Kidney (tissue), 14 donors: ENCODE measurements around the gene ERC2. TPM values are rescaled to one million over a fixed set of nuclear protein-coding genes. Genes with fewer than 3 reads are reported as not detected.

ENCODE experiments used
- DNase-seq, 5 donors: peaks; one replicate each; pipeline ENCODE4 v3.0.0-alpha.2; 2013 to 2020
- FAIRE-seq: peaks from 2 replicates; lab custom pipeline; 2012; peaks lifted over from hg19 to GRCh38; lab: Jason Lieb, UNC
- H3K27ac ChIP-seq, 2 donors: one replicate each; pipeline ENCODE4 v1.7.0; 2013; ENCODE audit warnings: low read depth in 2 of 2, low read length in 2 of 2, inconsistent platforms in 1 of 2
- H3K27me3 ChIP-seq: one replicate; pipeline ENCODE4 v1.7.1; 2013; ENCODE audit warnings: low read length, inconsistent platforms; ENCODE audit not compliant: control insufficient read depth, insufficient read depth
- H3K36me3 ChIP-seq, 3 donors: one replicate each; pipeline versions ENCODE4 v1.7.0 to v1.7.1; 2013; ENCODE audit warnings: low read length in 3 of 3, control low read depth in 1 of 3, inconsistent platforms in 1 of 3; ENCODE audit not compliant: insufficient read depth in 3 of 3, control insufficient read depth in 2 of 3
- H3K4me1 ChIP-seq, 3 donors: one replicate each; pipeline versions ENCODE4 v1.7.0 to v1.7.1; 2013; ENCODE audit warnings: low read length in 3 of 3, inconsistent platforms in 1 of 3, low read depth in 1 of 3; ENCODE audit not compliant: control insufficient read depth in 2 of 3, insufficient read depth in 2 of 3
- H3K4me3 ChIP-seq, 3 donors: one replicate each; pipeline versions ENCODE4 v1.7.0 to v1.8.1; 2013; ENCODE audit warnings: low read length in 3 of 3, control low read depth in 1 of 3, inconsistent platforms in 1 of 3
- H3K9ac ChIP-seq, 3 donors: one replicate each; pipeline versions ENCODE4 v1.7.0 to v1.7.1; 2013; ENCODE audit warnings: low read length in 3 of 3, control low read depth in 1 of 3, inconsistent platforms in 1 of 3
- H3K9me3 ChIP-seq, 3 donors: one replicate each; pipeline versions ENCODE4 v1.7.0 to v1.7.1; 2013; ENCODE audit warnings: low read length in 3 of 3, control low read depth in 1 of 3, inconsistent platforms in 1 of 3; ENCODE audit not compliant: control insufficient read depth in 2 of 3, insufficient read depth in 1 of 3
- intact Hi-C: fragments of 100-400 bp; cut with DNase I; formaldehyde crosslinking; loops from one replicate; pipeline ENCODE4 v1.11.1; 2022
- polyA plus RNA-seq: library from polyadenylated mRNA; stranded (reverse); fragments of 350-450 nt; fragmentation: Illumina TruSeq; extraction: RNeasy Lipid Tissue Mini Kit (QIAGEN cat#74804); gene quantifications from one replicate; pipeline ENCODE4 v1.2.3, GENCODE V29; 2014; ENCODE audit warnings: low read depth, low replicate concordance; ENCODE audit not compliant: insufficient read depth
- total RNA-seq: library from RNA; stranded (reverse); fragmentation: NEBNext Ultra II Directional; extraction: Animal tissue kit (Norgen Biotek cat#: 25700); gene quantifications from one replicate; pipeline ENCODE4 v1.2.1, GENCODE V29; 2021
- TF ChIP-seq, protein P1 (sequence below): IDR thresholded peaks from 3 replicates; pipeline ENCODE4 v1.5.1; 2012; ENCODE audit warnings: mild to moderate bottlenecking, moderate library complexity, borderline replicate concordance; ENCODE audit not compliant: insufficient read depth; ENCODE audit errors: extremely low read depth
- donor health status: control.
- donor health status: control.
- donor health status: control.
- donor health status: control.
- donor health status: control.
- donor health status: DM: yes; HTN: yes; CAD: no.
- donor health status: Normal renal cell carcinoma (clear cell type).

The ERC2 gene
- total and polyA plus RNA-seq, 2 donors from 2014 or later: 0.92 to 3.8 TPM

DNA sequence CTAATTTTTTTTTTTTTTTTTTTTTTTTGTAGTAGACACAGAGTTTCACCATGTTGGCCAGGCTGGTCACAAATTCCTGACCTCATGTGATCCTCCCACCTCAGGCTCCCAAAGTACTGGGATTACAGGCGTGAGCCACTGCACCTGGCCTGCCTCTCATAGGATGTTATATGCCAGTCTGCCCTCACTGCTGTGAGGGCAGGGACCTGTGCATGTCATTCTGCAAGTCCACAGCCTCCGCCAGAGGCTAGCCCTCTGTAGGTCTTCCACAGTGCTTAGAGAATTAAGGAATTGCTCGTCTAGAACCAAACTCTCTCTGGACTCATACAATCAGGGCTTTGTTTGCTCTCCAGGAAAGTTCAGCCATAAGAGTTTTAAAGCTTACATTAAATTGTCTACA lies 817.3 kb downstream of the ERC2 start:
- FAIRE-seq (no peak), DNase-seq (no peak)
- no peak overlapping the region for H3K27ac ChIP-seq
- H3K9me3 ChIP-seq: no peaks in the 10 kb centered on the region
- H3K36me3 ChIP-seq: no peaks in the 10 kb centered on the region
- no peak overlapping the region for H3K9ac ChIP-seq
- H3K4me1 ChIP-seq: no peaks in the 10 kb centered on the region
- TF ChIP-seq, protein P1, sequence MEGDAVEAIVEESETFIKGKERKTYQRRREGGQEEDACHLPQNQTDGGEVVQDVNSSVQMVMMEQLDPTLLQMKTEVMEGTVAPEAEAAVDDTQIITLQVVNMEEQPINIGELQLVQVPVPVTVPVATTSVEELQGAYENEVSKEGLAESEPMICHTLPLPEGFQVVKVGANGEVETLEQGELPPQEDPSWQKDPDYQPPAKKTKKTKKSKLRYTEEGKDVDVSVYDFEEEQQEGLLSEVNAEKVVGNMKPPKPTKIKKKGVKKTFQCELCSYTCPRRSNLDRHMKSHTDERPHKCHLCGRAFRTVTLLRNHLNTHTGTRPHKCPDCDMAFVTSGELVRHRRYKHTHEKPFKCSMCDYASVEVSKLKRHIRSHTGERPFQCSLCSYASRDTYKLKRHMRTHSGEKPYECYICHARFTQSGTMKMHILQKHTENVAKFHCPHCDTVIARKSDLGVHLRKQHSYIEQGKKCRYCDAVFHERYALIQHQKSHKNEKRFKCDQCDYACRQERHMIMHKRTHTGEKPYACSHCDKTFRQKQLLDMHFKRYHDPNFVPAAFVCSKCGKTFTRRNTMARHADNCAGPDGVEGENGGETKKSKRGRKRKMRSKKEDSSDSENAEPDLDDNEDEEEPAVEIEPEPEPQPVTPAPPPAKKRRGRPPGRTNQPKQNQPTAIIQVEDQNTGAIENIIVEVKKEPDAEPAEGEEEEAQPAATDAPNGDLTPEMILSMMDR: no peak
- H3K27me3 ChIP-seq: no peaks in the 10 kb centered on the region
- H3K4me3 ChIP-seq: no peak overlapping the region
- intact Hi-C loops: no loop called here

GRCh38 chr3:55650011-55650410 lies 818.3 kb downstream of the ERC2 start:
- no peaks in the 10 kb centered on the region for H3K9me3 ChIP-seq
- no peaks in the 10 kb centered on the region for H3K27me3 ChIP-seq
- TF ChIP-seq, protein P1: no peak
- no peak overlapping the region for H3K9ac ChIP-seq
- FAIRE-seq: no peak
- intact Hi-C loops: no loop called here
- H3K27ac ChIP-seq: no peak overlapping the region
- H3K4me3 ChIP-seq: no peak overlapping the region
- no peaks in the 10 kb centered on the region for H3K36me3 ChIP-seq
- DNase-seq: no peak
- H3K4me1 ChIP-seq: no peaks in the 10 kb centered on the region

DNA sequence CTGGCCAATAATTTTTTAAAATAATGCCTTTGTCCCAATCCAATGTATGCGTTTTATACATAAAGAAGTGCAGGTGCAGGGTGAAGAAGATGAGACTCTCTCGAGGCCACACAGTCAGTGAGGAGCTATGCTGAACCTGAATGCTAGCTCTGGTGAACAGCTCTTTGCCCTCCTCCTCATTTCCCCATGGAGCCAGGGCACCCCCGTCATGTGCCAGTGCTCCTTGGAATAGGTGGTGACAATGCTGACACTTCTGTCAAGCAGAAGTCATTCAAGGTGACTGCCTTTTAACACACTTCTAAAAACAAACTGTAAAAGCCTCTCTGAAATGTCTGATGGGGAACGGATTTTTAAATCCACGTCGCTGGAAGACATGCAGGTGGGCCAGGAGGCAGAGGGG lies 818.7 kb downstream of the ERC2 start:
- Histone ChIP-seq H3K9me3 (no peaks in the 10 kb centered on the region), H3K27ac (no peak overlapping the region), H3K27me3 (no peaks in the 10 kb centered on the region), H3K4me1 (no peaks in the 10 kb centered on the region), H3K9ac (no peak overlapping the region), H3K36me3 (no peaks in the 10 kb centered on the region), H3K4me3 (no peak overlapping the region)
- DNase-seq: no peak
- intact Hi-C loops: no loop called here
- TF ChIP-seq, protein P1: no peak
- no peak for FAIRE-seq
